WI38 (cell line): ENCODE measurements around the gene INO80D.

Experiments used
- H3K4me3 ChIP-seq: 2 replicates; pipeline ENCODE4 v1.5.1; 2011; ENCODE audit warnings: low read depth, mild to moderate bottlenecking, control low read depth, low read length
- TF ChIP-seq, protein P1 (sequence below): IDR thresholded peaks from 2 replicates; pipeline ENCODE4 v1.5.1; 2012; ENCODE audit warnings: low read depth, mild to moderate bottlenecking, control low read depth, low read length

INO80D gene

GRCh38 chr2:205972113-205972512 lies 113.9 kb downstream of the INO80D start:
- TF ChIP-seq, protein P1, sequence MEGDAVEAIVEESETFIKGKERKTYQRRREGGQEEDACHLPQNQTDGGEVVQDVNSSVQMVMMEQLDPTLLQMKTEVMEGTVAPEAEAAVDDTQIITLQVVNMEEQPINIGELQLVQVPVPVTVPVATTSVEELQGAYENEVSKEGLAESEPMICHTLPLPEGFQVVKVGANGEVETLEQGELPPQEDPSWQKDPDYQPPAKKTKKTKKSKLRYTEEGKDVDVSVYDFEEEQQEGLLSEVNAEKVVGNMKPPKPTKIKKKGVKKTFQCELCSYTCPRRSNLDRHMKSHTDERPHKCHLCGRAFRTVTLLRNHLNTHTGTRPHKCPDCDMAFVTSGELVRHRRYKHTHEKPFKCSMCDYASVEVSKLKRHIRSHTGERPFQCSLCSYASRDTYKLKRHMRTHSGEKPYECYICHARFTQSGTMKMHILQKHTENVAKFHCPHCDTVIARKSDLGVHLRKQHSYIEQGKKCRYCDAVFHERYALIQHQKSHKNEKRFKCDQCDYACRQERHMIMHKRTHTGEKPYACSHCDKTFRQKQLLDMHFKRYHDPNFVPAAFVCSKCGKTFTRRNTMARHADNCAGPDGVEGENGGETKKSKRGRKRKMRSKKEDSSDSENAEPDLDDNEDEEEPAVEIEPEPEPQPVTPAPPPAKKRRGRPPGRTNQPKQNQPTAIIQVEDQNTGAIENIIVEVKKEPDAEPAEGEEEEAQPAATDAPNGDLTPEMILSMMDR = no peak

GRCh38 chr2:205970348-205970747 lies 115.6 kb downstream of the INO80D start:
- TF ChIP-seq, protein P1 = no peak
- H3K4me3 ChIP-seq = no peak overlapping the region

More at GRCh38 chr2:205972113-205972512, 113.9 kb downstream of the INO80D start:
- H3K4me3 ChIP-seq = no peak overlapping the region

DNA sequence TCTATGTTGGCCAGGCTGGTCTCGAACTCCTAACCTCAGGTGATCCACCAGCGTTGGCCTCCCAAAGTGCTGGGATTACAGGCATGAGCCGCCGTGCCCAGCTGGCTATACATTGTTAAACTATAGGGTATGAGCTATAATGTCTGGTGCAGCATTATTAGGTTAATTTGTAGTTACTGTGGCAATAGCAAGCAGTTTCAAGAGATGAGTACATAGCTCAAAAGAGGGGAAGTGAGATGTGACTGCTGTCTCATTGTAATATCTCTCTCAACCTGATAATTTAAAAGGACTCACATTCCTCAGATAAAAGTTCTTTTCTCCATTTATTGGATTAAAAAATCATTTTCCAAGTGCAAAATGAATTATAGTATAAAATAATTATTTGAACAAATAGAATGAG lies 116.4 kb downstream of the INO80D start:
- H3K4me3 ChIP-seq = no peak overlapping the region
- TF ChIP-seq, protein P1 = no peak

- TF ChIP-seq, protein P1 = no peak
- H3K4me3 ChIP-seq = no peak overlapping the region
Observed at GRCh38 chr2:205967391-205968075, 118.4 kb downstream of the INO80D start.

DNA sequence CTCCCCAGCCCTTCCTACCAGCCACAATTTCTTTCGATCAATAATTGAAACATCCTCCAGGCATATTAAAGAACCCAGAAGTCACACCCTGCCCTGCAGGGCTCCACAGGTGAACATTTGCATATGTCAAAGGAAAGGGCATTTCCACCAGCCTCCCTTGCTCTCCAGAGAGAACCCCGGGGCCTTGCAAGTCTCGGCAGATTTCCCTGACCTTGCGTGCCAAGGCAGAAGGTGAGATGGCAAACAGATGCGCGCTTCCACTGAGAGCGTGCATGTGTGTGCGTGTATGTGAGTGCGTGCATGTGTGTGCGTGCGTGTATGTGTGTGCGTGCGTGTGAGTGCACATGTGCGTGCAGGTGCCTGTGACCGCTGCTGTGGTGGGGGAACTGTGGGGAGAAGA lies 120.3 kb downstream of the INO80D start:
- no peak overlapping the region for H3K4me3 ChIP-seq
- TF ChIP-seq, protein P1 = no peak

GRCh38 chr2:205964111-205964761 lies 121.7 kb downstream of the INO80D start:
- TF ChIP-seq, protein P1 = no peak
- no peak overlapping the region for H3K4me3 ChIP-seq

GRCh38 chr2:205959521-205959920 lies 126.5 kb downstream of the INO80D start:
- TF ChIP-seq, protein P1 = no peak
- H3K4me3 ChIP-seq = no peak overlapping the region
